ENCODE measurements around the gene SBDS.

GRCh38 chr7:67021260-67021659 is 25.9 kb upstream of the SBDS start:
- TF ChIP-seq ZNF335 (tag by site-specific recombination; conservative IDR thresholded peaks at IDR 0.05) = no peak
- no peak for TF ChIP-seq CTCF (tag by site-specific recombination; IDR thresholded peaks at IDR 0.05)
- TF ChIP-seq ZNF623 (tag by site-specific recombination; IDR thresholded peaks at IDR 0.05) = no peak
- no peak for TF ChIP-seq ZNF704 (tag by site-specific recombination; IDR thresholded peaks at IDR 0.05)
- TF ChIP-seq ZFP37 (tag by site-specific recombination; IDR thresholded peaks at IDR 0.05) = no peak
- TF ChIP-seq ZNF548 (tag by site-specific recombination; IDR thresholded peaks at IDR 0.05) = no peak
- no peak for TF ChIP-seq ZBTB10 (tag by site-specific recombination; IDR thresholded peaks at IDR 0.05)
- TF ChIP-seq PRDM1 (tag by site-specific recombination; IDR thresholded peaks at IDR 0.05) = no peak
- no peak for TF ChIP-seq TCF7L2 (IDR thresholded peaks at IDR 0.05; ENCODE audit: borderline replicate concordance, low read depth, low read length)

Data from HEK293 (cell line).